Common myeloid progenitor, CD34-positive (primary cell): ENCODE measurements around the gene ZNF662.

ENCODE experiments used
- CTCF ChIA-PET: fragments of 350-600 bp; sonication (Branson Sonifier 250); formaldehyde crosslinking; loops from one replicate; lab custom pipeline; 2021; ENCODE audit warnings: antibody characterized with exemption; lab: Charles Lee
- POLR2A ChIA-PET: fragments of 350-600 bp; sonication (Branson Sonifier 250); formaldehyde crosslinking; loops from one replicate; lab custom pipeline; 2021; ENCODE audit warnings: antibody characterized with exemption; lab: Charles Lee
- DNase-seq, 3 donors: peaks; one replicate each; pipeline versions ENCODE4 v3.0.0 to v3.0.0-alpha.2; 2013
- H3K27ac ChIP-seq, 2 experiments: 1 replicate in 1 of 2; 2 replicates in 1 of 2; pipeline ENCODE4 v1.7.0; 2013; ENCODE audit warnings: inconsistent platforms in 2 of 2, low read length in 2 of 2, mild to moderate bottlenecking in 2 of 2, low read depth in 1 of 2, moderate library complexity in 1 of 2; ENCODE audit not compliant: severe bottlenecking in 2 of 2, insufficient read depth in 1 of 2, poor library complexity in 1 of 2
- H3K27me3 ChIP-seq, 5 experiments: replicated peaks in 2 of 5; 1 replicate in 3 of 5; 2 replicates in 2 of 5; pipeline versions ENCODE4 v1.6.1 to v1.7.0; 2013; ENCODE audit warnings: low read length in 4 of 5, mild to moderate bottlenecking in 2 of 5, moderate library complexity in 2 of 5, inconsistent platforms in 1 of 5; ENCODE audit not compliant: insufficient read depth in 5 of 5, control insufficient read depth in 4 of 5
- H3K36me3 ChIP-seq, 4 experiments: 1 replicate in 2 of 4; 2 replicates in 2 of 4; pipeline versions ENCODE4 v1.6.1 to v1.7.0; 2013; ENCODE audit warnings: low read length in 3 of 4, control low read depth in 1 of 4, mild to moderate bottlenecking in 1 of 4; ENCODE audit not compliant: control insufficient read depth in 4 of 4, insufficient read depth in 4 of 4
- H3K4me1 ChIP-seq, 4 experiments: 1 replicate in 3 of 4; 2 replicates in 1 of 4; pipeline versions ENCODE4 v1.6.1 to v1.7.1; 2013; ENCODE audit warnings: low read length in 3 of 4, mild to moderate bottlenecking in 3 of 4, control low read depth in 1 of 4, inconsistent platforms in 1 of 4, moderate library complexity in 1 of 4; ENCODE audit not compliant: control insufficient read depth in 4 of 4, insufficient read depth in 4 of 4; ENCODE audit errors: control extremely low read depth in 1 of 4
- H3K4me3 ChIP-seq, 7 experiments: 1 replicate in 4 of 7; 2 replicates in 3 of 7; pipeline versions ENCODE4 v1.5.1 to v1.7.0; 2013; ENCODE audit warnings: mild to moderate bottlenecking in 7 of 7, low read length in 6 of 7, moderate library complexity in 6 of 7, inconsistent platforms in 2 of 7, low read depth in 2 of 7, control low read depth in 1 of 7; ENCODE audit not compliant: insufficient read depth in 4 of 7, control insufficient read depth in 1 of 7; ENCODE audit errors: extremely low read depth in 1 of 7
- H3K9me3 ChIP-seq, 5 experiments: 1 replicate in 4 of 5; 2 replicates in 1 of 5; pipeline versions ENCODE4 v1.6.1 to v1.7.1; 2013; ENCODE audit warnings: low read length in 4 of 5, mild to moderate bottlenecking in 2 of 5, inconsistent platforms in 1 of 5, low read depth in 1 of 5, moderate library complexity in 1 of 5; ENCODE audit not compliant: control insufficient read depth in 4 of 5, insufficient read depth in 2 of 5; ENCODE audit errors: control extremely low read depth in 1 of 5
- WGBS: methylation state at CpG from one replicate; pipeline ENCODE4 v1.1.5; 2013; ENCODE audit not compliant: insufficient coverage; 5-methylcytosine and 5-hydroxymethylcytosine counted together

ZNF662 gene

GRCh38 chr3:42886294-42886822, 19.6 kb upstream of the ZNF662 start:
- POLR2A ChIA-PET: no interaction called here
- WGBS: no CpG with 5 or more reads among the region's 1 CpG
- CTCF ChIA-PET: no interaction called here

GRCh38 chr3:42887084-42887483, 18.9 kb upstream of the ZNF662 start:
- Histone ChIP-seq H3K4me1 (peaks cover 0 to 7% (median 0%) of the 10 kb centered on the region in 4 experiments), H3K4me3 (no peak overlapping the region), H3K27ac (no peak overlapping the region), H3K27me3 (no peaks in the 10 kb centered on the region), H3K9me3 (no peaks in the 10 kb centered on the region), H3K36me3 (no peaks in the 10 kb centered on the region)
- no peak for DNase-seq
- ChIA-PET CTCF (interaction anchor here (1.5 kb wide), 1 partner anchor 56 kb away, joined by 4 read pairs; no protein-coding TSS in a partner anchor), POLR2A (no interaction called here)
- 86% methylated on average over 2 of the region's 3 CpGs for WGBS

More at GRCh38 chr3:42886294-42886822, 19.6 kb upstream of the ZNF662 start:
- no peaks in the 10 kb centered on the region for H3K27me3 ChIP-seq
- H3K4me1 ChIP-seq: peaks cover 0 to 10% (median 2%) of the 10 kb centered on the region in 4 experiments
- H3K4me3 ChIP-seq: no peak overlapping the region
- H3K27ac ChIP-seq: no peak overlapping the region
- DNase-seq: no peak
- no peaks in the 10 kb centered on the region for H3K9me3 ChIP-seq
- H3K36me3 ChIP-seq: no peaks in the 10 kb centered on the region

GRCh38 chr3:42891042-42891441, 14.9 kb upstream of the ZNF662 start:
- no peak overlapping the region for H3K27ac ChIP-seq
- H3K4me3 ChIP-seq: no peak overlapping the region
- WGBS: no CpG with 5 or more reads among the region's 2 CpGs
- no peaks in the 10 kb centered on the region for H3K27me3 ChIP-seq
- ChIA-PET POLR2A (no interaction called here), CTCF (interaction anchor here (0.9 kb wide), 1 partner anchor 75 kb away, joined by 3 read pairs; no protein-coding TSS in a partner anchor)
- peaks cover 0 to 3% (median 0%) of the 10 kb centered on the region in 4 experiments for H3K4me1 ChIP-seq
- no peaks in the 10 kb centered on the region for H3K9me3 ChIP-seq
- H3K36me3 ChIP-seq: no peaks in the 10 kb centered on the region
- no peak for DNase-seq

GRCh38 chr3:42892169-42892568, 13.8 kb upstream of the ZNF662 start:
- Histone ChIP-seq H3K27ac (no peak overlapping the region), H3K36me3 (no peaks in the 10 kb centered on the region), H3K9me3 (no peaks in the 10 kb centered on the region), H3K4me1 (peaks cover 0 to 3% (median 0%) of the 10 kb centered on the region in 4 experiments), H3K4me3 (no peak overlapping the region), H3K27me3 (no peaks in the 10 kb centered on the region)
- 100% methylated on average over 1 of the region's 1 CpG for WGBS
- POLR2A ChIA-PET: no interaction called here
- CTCF ChIA-PET: no interaction called here
- no peak for DNase-seq

GRCh38 chr3:42892807-42893206, 13.1 kb upstream of the ZNF662 start:
- Histone ChIP-seq H3K4me3 (no peak overlapping the region), H3K4me1 (peaks cover 0 to 3% (median 0%) of the 10 kb centered on the region in 4 experiments), H3K27ac (no peak overlapping the region), H3K27me3 (no peaks in the 10 kb centered on the region), H3K9me3 (no peaks in the 10 kb centered on the region), H3K36me3 (no peaks in the 10 kb centered on the region)
- WGBS: no CpG with 5 or more reads among the region's 1 CpG
- POLR2A ChIA-PET: no interaction called here
- CTCF ChIA-PET: interaction anchor here (1.5 kb wide), 1 partner anchor 11 kb away, joined by 6 read pairs; no protein-coding TSS in a partner anchor
- DNase-seq: no peak

- H3K27ac ChIP-seq: no peak overlapping the region
- H3K4me3 ChIP-seq: no peak overlapping the region
- peaks cover 0 to 3% (median 0%) of the 10 kb centered on the region in 4 experiments for H3K4me1 ChIP-seq
- ChIA-PET CTCF (interaction anchor here (0.6 kb wide), 1 partner anchor 40 kb away, joined by 3 read pairs; no protein-coding TSS in a partner anchor), POLR2A (no interaction called here)
- H3K27me3 ChIP-seq: no peaks in the 10 kb centered on the region
- no peaks in the 10 kb centered on the region for H3K36me3 ChIP-seq
- DNase-seq: peak in 2 of 3 donors; percentile 47 to 63
- H3K9me3 ChIP-seq: peaks cover 0 to 1% (median 0%) of the 10 kb centered on the region in 5 experiments
- 100% methylated on average over 1 of the region's 3 CpGs for WGBS
Observed at GRCh38 chr3:42894698-42895579, 11.0 kb upstream of the ZNF662 start.

- H3K36me3 ChIP-seq: no peaks in the 10 kb centered on the region
Observed at GRCh38 chr3:42895580-42895868, 10.4 kb upstream of the ZNF662 start.

More at GRCh38 chr3:42895580-42895868, 10.4 kb upstream of the ZNF662 start:
- no peaks in the 10 kb centered on the region for H3K27me3 ChIP-seq
- ChIA-PET POLR2A (no interaction called here), CTCF (no interaction called here)
- no peak for DNase-seq
- no peak overlapping the region for H3K4me3 ChIP-seq
- H3K4me1 ChIP-seq: peaks cover 0 to 3% (median 0%) of the 10 kb centered on the region in 4 experiments
- no peak overlapping the region for H3K27ac ChIP-seq
- H3K9me3 ChIP-seq: peaks cover 0 to 3% (median 0%) of the 10 kb centered on the region in 5 experiments
